DOHH2 (cell line): ENCODE data around the gene SRPRA.

Source experiments
- H3F3A ChIP-seq: fragments of 200-600 bp; sonication (generic), shearing (Covaris generic); 2 replicates; pipeline ENCODE4 v1.6.0; 2016; ENCODE audit warnings: antibody characterized with exemption, mild to moderate bottlenecking; ENCODE audit not compliant: control insufficient read depth, insufficient read depth
- H3K27ac ChIP-seq: fragments of 200-600 bp; sonication (generic); 2 replicates; pipeline ENCODE4 v1.5.1; 2014; ENCODE audit warnings: low read depth, mild to moderate bottlenecking, low read length, moderate library complexity
- H3K27me3 ChIP-seq: fragments of 200-600 bp; sonication (generic); 2 replicates; pipeline ENCODE4 v1.6.1; 2014; ENCODE audit warnings: mild to moderate bottlenecking, low read length, mixed read lengths; ENCODE audit not compliant: control insufficient read depth
- H3K36me3 ChIP-seq: fragments of 200-600 bp; sonication (generic); 2 replicates; pipeline ENCODE4 v1.6.1; 2014; ENCODE audit warnings: mild to moderate bottlenecking, low read length, moderate library complexity, mixed read lengths; ENCODE audit not compliant: control insufficient read depth
- H3K4me1 ChIP-seq: fragments of 200-600 bp; sonication (generic); 2 replicates; pipeline ENCODE4 v1.6.1; 2014; ENCODE audit warnings: mild to moderate bottlenecking, low read length, mixed read lengths; ENCODE audit not compliant: control insufficient read depth
- H3K4me2 ChIP-seq: fragments of 200-600 bp; sonication (generic); 2 replicates; pipeline ENCODE4 v1.6.0; 2014; ENCODE audit warnings: mild to moderate bottlenecking, low read length, moderate library complexity
- H3K4me3 ChIP-seq: fragments of 200-600 bp; sonication (generic); 2 replicates; pipeline ENCODE4 v1.5.1; 2014; ENCODE audit warnings: mild to moderate bottlenecking, low read length, mixed read lengths
- H3K79me2 ChIP-seq: fragments of 200-600 bp; sonication (generic); 2 replicates; pipeline ENCODE4 v1.6.1; 2014; ENCODE audit warnings: mild to moderate bottlenecking, low read length, mixed read lengths; ENCODE audit not compliant: control insufficient read depth
- H3K9me2 ChIP-seq: fragments of 200-600 bp; sonication (generic); replicated peaks from 2 replicates; pipeline ENCODE4 v1.6.1; 2014; ENCODE audit warnings: mild to moderate bottlenecking, low read length, mixed read lengths; ENCODE audit not compliant: control insufficient read depth
- H3K9me3 ChIP-seq: fragments of 200-600 bp; sonication (generic); 2 replicates; pipeline ENCODE4 v1.6.1; 2014; ENCODE audit warnings: antibody characterized with exemption, low read length, mixed read lengths; ENCODE audit not compliant: control insufficient read depth, insufficient read depth
- H4K20me1 ChIP-seq: fragments of 200-600 bp; sonication (generic); 2 replicates; pipeline ENCODE4 v1.6.0; 2014; ENCODE audit warnings: low read depth, mild to moderate bottlenecking, antibody characterized with exemption, low read length, moderate library complexity; ENCODE audit not compliant: control insufficient read depth, insufficient read depth
- EZH2phosphoT487 ChIP-seq: fragments of 200-600 bp; sonication (generic); IDR thresholded peaks from 2 replicates; pipeline ENCODE4 v1.6.1; 2017; ENCODE audit warnings: borderline replicate concordance, mild to moderate bottlenecking, antibody characterized with exemption, low read length, moderate library complexity, mixed read lengths
- TF ChIP-seq, protein P1 (sequence below): fragments of 200-600 bp; sonication (generic); IDR thresholded peaks from one replicate; pipeline ENCODE4 v1.5.1; 2014; ENCODE audit warnings: antibody characterized with exemption, mild to moderate bottlenecking, low read depth, low read length; ENCODE audit not compliant: poor library complexity, severe bottlenecking

Gene SRPRA

DNA sequence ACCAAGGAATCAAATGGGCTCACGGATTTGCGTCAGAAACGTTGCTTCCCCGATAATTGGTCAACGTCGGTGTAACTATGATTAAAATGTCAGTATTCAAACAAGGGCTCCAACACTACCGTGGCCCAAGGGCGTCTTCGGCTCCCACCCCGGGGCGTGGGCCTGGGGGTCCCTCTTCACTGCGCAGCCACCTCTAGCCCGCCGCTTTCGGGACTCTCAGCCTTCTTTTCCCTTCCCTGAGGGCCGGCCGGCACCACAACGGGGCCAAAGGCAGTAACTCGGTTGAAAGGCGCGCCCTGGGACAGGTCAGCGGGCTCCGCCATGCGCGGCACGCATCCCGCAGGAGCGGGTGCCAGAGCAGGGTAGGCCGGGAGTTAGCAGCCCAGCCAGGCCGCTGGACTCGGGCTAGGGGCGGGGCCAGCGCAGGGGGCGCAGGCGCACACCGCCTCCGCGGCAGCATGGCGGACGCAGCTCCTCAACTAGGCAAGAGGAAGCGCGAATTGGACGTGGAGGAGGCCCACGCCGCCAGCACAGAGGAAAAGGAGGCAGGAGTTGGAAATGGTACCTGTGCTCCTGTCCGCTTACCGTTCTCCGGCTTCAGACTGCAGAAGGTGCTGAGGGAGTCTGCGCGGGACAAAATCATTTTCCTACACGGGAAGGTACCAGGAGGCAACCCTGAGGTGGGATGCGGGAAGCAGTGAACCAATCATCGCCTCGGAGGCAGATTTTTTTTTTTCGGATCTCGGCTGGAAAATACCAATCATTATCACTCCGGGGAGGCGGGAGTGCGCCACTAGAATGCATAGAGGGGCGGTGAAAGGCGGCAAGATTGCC, 35.1 kb upstream of the SRPRA start, which contains the start of gene DCPS:
DCPS (plus strand) TSS at position 438 of the 834 bp plus-strand sequence; CDS start at position 459, 21 bp downstream.
- H3K27ac ChIP-seq, result peak within 1 kb of the TSS; percentile 61
- TF ChIP-seq EZH2phosphoT487, result no peak
- TF ChIP-seq, protein P1, sequence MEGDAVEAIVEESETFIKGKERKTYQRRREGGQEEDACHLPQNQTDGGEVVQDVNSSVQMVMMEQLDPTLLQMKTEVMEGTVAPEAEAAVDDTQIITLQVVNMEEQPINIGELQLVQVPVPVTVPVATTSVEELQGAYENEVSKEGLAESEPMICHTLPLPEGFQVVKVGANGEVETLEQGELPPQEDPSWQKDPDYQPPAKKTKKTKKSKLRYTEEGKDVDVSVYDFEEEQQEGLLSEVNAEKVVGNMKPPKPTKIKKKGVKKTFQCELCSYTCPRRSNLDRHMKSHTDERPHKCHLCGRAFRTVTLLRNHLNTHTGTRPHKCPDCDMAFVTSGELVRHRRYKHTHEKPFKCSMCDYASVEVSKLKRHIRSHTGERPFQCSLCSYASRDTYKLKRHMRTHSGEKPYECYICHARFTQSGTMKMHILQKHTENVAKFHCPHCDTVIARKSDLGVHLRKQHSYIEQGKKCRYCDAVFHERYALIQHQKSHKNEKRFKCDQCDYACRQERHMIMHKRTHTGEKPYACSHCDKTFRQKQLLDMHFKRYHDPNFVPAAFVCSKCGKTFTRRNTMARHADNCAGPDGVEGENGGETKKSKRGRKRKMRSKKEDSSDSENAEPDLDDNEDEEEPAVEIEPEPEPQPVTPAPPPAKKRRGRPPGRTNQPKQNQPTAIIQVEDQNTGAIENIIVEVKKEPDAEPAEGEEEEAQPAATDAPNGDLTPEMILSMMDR, result no peak
- 0 out of 2 replicates have a peak, but pooled peaks cover 2% of the 10 kb centered on the region for H3F3A ChIP-seq
- peaks cover 58% of the 10 kb centered on the region for H3K79me2 ChIP-seq
- H3K4me2 ChIP-seq, result peak within 1 kb of the TSS; percentile 96
- H3K36me3 ChIP-seq, result peaks cover 28% of the 10 kb centered on the region
- H3K4me1 ChIP-seq, result peaks cover 21% of the 10 kb centered on the region
- H3K4me3 ChIP-seq, result peak within 1 kb of the TSS; percentile 92
- H3K9me2 ChIP-seq, result no peaks in the 10 kb centered on the region
- no peaks in the 10 kb centered on the region for H3K9me3 ChIP-seq
- H4K20me1 ChIP-seq, result no peaks in the 10 kb centered on the region
- H3K27me3 ChIP-seq, result no peaks in the 10 kb centered on the region

DNA sequence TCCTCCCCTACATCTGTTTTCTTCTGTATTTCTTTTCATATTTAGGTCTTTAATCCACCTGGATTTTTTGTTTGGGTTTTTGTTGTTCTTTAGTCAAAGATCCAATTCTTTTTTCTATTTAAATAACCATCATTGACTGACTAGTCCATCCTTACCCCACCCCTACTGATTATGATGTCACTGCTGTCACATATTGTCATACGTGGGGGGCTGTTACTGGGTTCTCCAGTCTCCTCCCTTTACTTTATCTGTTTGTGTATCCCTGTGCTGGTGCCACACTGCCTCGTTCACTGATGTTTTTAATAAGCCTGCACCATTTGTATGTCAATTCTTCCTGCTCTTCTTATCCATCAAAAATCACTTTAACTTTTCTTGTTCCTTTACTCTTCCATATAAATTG, 28.3 kb upstream of the SRPRA start:
- TF ChIP-seq EZH2phosphoT487, result no peak
- TF ChIP-seq, protein P1, result no peak
- no peaks in the 10 kb centered on the region for H3K4me1 ChIP-seq

DNA sequence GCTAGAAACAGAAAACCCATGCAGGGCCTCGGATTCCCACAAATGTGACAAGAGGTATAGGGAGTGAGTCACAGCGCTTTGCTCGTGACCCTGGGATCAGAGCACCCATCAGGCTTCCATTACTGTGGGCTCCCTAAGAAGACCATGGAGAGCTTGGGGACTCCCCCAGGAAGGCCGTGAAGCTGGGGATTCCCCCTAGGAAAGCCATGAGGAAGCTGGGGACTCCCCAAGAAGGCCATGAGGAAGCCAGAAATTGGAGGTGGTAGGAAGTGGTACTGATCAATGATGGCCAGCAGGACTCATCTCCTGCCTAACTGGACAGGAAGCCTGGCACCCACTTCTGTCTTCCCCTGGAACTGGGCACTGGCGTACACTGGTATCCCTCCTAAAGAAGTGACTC, 25.0 kb upstream of the SRPRA start:
- Histone ChIP-seq H3K4me3 (no peak overlapping the region), H3K4me1 (no peaks in the 10 kb centered on the region), H3K36me3 (peaks cover 26% of the 10 kb centered on the region), H3F3A (0 out of 2 replicates have a peak, but pooled peaks cover 2% of the 10 kb centered on the region), H3K9me2 (no peaks in the 10 kb centered on the region), H3K4me2 (no peak overlapping the region), H4K20me1 (no peaks in the 10 kb centered on the region), H3K27me3 (no peaks in the 10 kb centered on the region), H3K27ac (no peak overlapping the region), H3K79me2 (peaks cover 3% of the 10 kb centered on the region; the same call in 1 of the 2 replicates), H3K9me3 (no peaks in the 10 kb centered on the region)
- TF ChIP-seq, protein P1, result no peak
- no peak for TF ChIP-seq EZH2phosphoT487

More for the DNA sequence above, 28.3 kb upstream of the SRPRA start:
- Histone ChIP-seq H4K20me1 (no peaks in the 10 kb centered on the region), H3K27ac (no peak overlapping the region), H3K36me3 (peaks cover 21% of the 10 kb centered on the region), H3K79me2 (peaks cover 14% of the 10 kb centered on the region), H3K4me2 (no peak overlapping the region), H3F3A (0 out of 2 replicates have a peak, but pooled peaks cover 2% of the 10 kb centered on the region), H3K4me3 (no peak overlapping the region), H3K9me2 (no peaks in the 10 kb centered on the region), H3K27me3 (no peaks in the 10 kb centered on the region), H3K9me3 (no peaks in the 10 kb centered on the region)
